OCI-LY1 (cell line): ENCODE results near the gene MUC13.

ENCODE experiments used
- H2AFZ ChIP-seq: fragments of 200-600 bp; sonication (generic), shearing (Covaris generic); 2 replicates; pipeline ENCODE4 v1.6.0; 2014; ENCODE audit warnings: antibody characterized with exemption, mild to moderate bottlenecking, low read length
- H3F3A ChIP-seq: fragments of 200-600 bp; sonication (generic), shearing (Covaris generic); 2 replicates; pipeline ENCODE4 v1.6.0; 2014; ENCODE audit warnings: mild to moderate bottlenecking, antibody characterized with exemption, low read length, moderate library complexity; ENCODE audit not compliant: insufficient read depth
- H3K27ac ChIP-seq: fragments of 200-600 bp; sonication (generic); 2 replicates; pipeline ENCODE4 v1.5.1; 2014; ENCODE audit warnings: low read length, mixed run types, mild to moderate bottlenecking, low read depth; ENCODE audit not compliant: poor library complexity, severe bottlenecking
- H3K27me3 ChIP-seq: fragments of 200-600 bp; sonication (generic); 2 replicates; pipeline ENCODE4 v1.6.0; 2014; ENCODE audit warnings: antibody characterized with exemption, mild to moderate bottlenecking, low read length, moderate library complexity; ENCODE audit not compliant: insufficient read depth
- H3K36me3 ChIP-seq: fragments of 200-600 bp; sonication (generic); 2 replicates; pipeline ENCODE4 v1.6.1; 2014; ENCODE audit warnings: mild to moderate bottlenecking, antibody characterized with exemption, low read length, moderate library complexity, mixed read lengths; ENCODE audit not compliant: insufficient read depth
- H3K4me1 ChIP-seq: fragments of 200-600 bp; sonication (generic); 2 replicates; pipeline ENCODE4 v1.5.1; 2014; ENCODE audit warnings: mild to moderate bottlenecking, low read length, moderate library complexity; ENCODE audit not compliant: insufficient read depth, severe bottlenecking
- H3K4me2 ChIP-seq: fragments of 200-600 bp; sonication (generic), shearing (Covaris generic); 2 replicates; pipeline ENCODE4 v1.6.1; 2014; ENCODE audit warnings: low read length
- H3K4me3 ChIP-seq: fragments of 200-600 bp; sonication (generic); 2 replicates; pipeline ENCODE4 v1.5.1; 2014; ENCODE audit warnings: low read length, low read depth, mild to moderate bottlenecking, mixed read lengths; ENCODE audit not compliant: poor library complexity, severe bottlenecking
- H3K79me2 ChIP-seq: fragments of 200-600 bp; shearing (Covaris generic); 2 replicates; pipeline ENCODE4 v1.6.1; 2016; ENCODE audit warnings: mixed run types, low read length, mixed read lengths; ENCODE audit not compliant: insufficient read depth
- H3K9ac ChIP-seq: fragments of 200-600 bp; sonication (generic), shearing (Covaris generic); 2 replicates; pipeline ENCODE4 v1.6.1; 2014; ENCODE audit warnings: mild to moderate bottlenecking, low read length, mixed read lengths
- H3K9me2 ChIP-seq: fragments of 200-600 bp; sonication (generic), shearing (Covaris generic); 2 replicates; pipeline ENCODE4 v1.6.1; 2014; ENCODE audit warnings: low read depth, mild to moderate bottlenecking, low read length, mixed read lengths
- H3K9me3 ChIP-seq: fragments of 200-600 bp; shearing (Covaris generic); 2 replicates; pipeline ENCODE4 v1.6.1; 2014; ENCODE audit warnings: low read length, mixed read lengths
- H4K20me1 ChIP-seq: fragments of 200-600 bp; sonication (generic), shearing (Covaris generic); 2 replicates; pipeline ENCODE4 v1.6.0; 2016; ENCODE audit warnings: mild to moderate bottlenecking, low read length; ENCODE audit not compliant: insufficient read depth
- EZH2 ChIP-seq: fragments of 200-600 bp; sonication (generic), shearing (Covaris generic); IDR thresholded peaks from 2 replicates; pipeline ENCODE4 v1.8.0; 2017; ENCODE audit warnings: borderline replicate concordance, mixed run types, mild to moderate bottlenecking, antibody characterized with exemption, low read length, moderate library complexity, mixed read lengths
- TF ChIP-seq, protein P1 (sequence below): fragments of 200-600 bp; sonication (generic), shearing (Covaris generic); IDR thresholded peaks from 2 replicates; pipeline ENCODE4 v1.5.1; 2017; ENCODE audit warnings: mild to moderate bottlenecking, antibody characterized with exemption, low read length, moderate library complexity, mixed read lengths

Gene MUC13

DNA sequence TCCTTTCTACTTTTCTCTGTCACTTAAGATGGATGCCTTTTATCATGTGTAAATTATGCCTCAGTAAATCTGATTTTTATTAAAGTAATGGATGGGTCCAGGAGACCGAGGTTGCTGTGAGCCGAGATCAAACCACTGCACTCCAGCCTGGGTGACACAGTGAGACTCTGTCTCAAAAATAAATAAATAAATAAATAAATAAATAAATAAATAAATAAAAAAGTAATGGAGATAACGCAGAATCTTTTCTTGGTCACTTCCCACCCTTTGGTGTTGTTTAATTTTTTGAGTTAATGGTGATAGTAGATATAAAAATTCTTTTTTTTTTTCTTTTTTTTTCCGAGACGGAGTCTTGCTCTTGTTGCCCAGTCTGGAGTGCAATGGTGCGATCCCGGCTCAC is 44.1 kb upstream of the MUC13 start:
- TF ChIP-seq, protein P1, sequence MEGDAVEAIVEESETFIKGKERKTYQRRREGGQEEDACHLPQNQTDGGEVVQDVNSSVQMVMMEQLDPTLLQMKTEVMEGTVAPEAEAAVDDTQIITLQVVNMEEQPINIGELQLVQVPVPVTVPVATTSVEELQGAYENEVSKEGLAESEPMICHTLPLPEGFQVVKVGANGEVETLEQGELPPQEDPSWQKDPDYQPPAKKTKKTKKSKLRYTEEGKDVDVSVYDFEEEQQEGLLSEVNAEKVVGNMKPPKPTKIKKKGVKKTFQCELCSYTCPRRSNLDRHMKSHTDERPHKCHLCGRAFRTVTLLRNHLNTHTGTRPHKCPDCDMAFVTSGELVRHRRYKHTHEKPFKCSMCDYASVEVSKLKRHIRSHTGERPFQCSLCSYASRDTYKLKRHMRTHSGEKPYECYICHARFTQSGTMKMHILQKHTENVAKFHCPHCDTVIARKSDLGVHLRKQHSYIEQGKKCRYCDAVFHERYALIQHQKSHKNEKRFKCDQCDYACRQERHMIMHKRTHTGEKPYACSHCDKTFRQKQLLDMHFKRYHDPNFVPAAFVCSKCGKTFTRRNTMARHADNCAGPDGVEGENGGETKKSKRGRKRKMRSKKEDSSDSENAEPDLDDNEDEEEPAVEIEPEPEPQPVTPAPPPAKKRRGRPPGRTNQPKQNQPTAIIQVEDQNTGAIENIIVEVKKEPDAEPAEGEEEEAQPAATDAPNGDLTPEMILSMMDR, result no peak
- TF ChIP-seq EZH2, result no peak
- Histone ChIP-seq H4K20me1 (no peaks in the 10 kb centered on the region), H3K27me3 (no peaks in the 10 kb centered on the region), H3K4me2 (no peak overlapping the region), H3K4me3 (no peak overlapping the region), H3K27ac (no peak overlapping the region), H3K36me3 (no peaks in the 10 kb centered on the region), H3K9ac (no peak overlapping the region), H2AFZ (no peak overlapping the region), H3K9me3 (no peaks in the 10 kb centered on the region), H3K79me2 (no peaks in the 10 kb centered on the region), H3K4me1 (no peaks in the 10 kb centered on the region), H3F3A (no peaks in the 10 kb centered on the region), H3K9me2 (no peaks in the 10 kb centered on the region)

DNA sequence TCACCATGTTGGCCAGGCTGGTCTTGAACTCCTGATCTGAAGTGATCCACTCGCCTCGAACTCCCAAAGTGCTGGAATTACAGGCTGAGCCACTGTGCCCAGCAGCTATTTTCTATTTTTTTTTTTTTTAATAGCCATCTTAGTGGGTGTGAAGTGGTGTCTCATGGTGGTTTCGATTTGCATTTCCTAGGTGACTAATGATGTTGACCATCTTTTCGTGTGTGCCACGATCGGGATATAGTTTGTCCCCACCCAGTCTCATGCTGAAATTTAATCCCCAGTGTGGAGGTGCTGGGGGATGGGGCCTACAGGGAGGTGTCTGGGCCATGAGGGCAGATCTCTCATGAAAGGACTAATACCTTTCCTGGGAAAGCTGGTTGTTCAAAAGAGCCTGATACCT is 41.8 kb upstream of the MUC13 start:
- Histone ChIP-seq H3K36me3 (no peaks in the 10 kb centered on the region), H3K4me1 (no peaks in the 10 kb centered on the region), H3K4me3 (no peak overlapping the region), H3K27ac (no peak overlapping the region), H2AFZ (no peak overlapping the region), H3K27me3 (no peaks in the 10 kb centered on the region), H3F3A (no peaks in the 10 kb centered on the region), H3K79me2 (no peaks in the 10 kb centered on the region), H3K9me2 (no peaks in the 10 kb centered on the region), H3K9me3 (no peaks in the 10 kb centered on the region), H3K4me2 (no peak overlapping the region), H4K20me1 (no peaks in the 10 kb centered on the region), H3K9ac (no peak overlapping the region)
- TF ChIP-seq, protein P1, result no peak
- TF ChIP-seq EZH2, result no peak

DNA sequence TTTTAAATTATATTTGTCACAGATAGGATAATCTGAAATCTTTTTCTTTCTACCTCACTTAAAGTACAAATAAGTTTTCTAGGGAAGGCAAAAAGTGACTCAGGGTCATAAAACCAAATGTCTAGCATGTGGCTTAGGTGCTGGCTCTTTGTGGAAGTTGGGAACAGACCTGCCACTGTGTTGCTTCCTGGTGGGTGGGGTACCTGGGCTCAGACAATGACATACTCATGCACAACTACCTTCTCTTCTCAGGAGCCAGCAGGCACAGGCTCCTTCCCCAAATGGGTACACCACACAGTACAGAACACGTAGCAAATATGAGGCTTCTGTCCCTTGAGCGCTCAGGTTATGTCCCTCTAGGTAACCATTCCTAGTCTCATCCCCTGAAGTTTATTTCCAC is 40.1 kb upstream of the MUC13 start:
- Histone ChIP-seq H3K9me2 (no peaks in the 10 kb centered on the region), H3K27me3 (no peaks in the 10 kb centered on the region), H3F3A (no peaks in the 10 kb centered on the region), H3K36me3 (no peaks in the 10 kb centered on the region), H3K27ac (no peak overlapping the region), H3K4me1 (no peaks in the 10 kb centered on the region), H3K79me2 (no peaks in the 10 kb centered on the region), H2AFZ (no peak overlapping the region), H3K4me2 (no peak overlapping the region), H3K9ac (no peak overlapping the region), H4K20me1 (no peaks in the 10 kb centered on the region), H3K9me3 (no peaks in the 10 kb centered on the region), H3K4me3 (no peak overlapping the region)
- no peak for TF ChIP-seq EZH2
- TF ChIP-seq, protein P1, result no peak
